GM21723 (cell line): ENCODE results near the gene MANBA.
"Not testable (repeated sequence)": the region's sequence is repeated elsewhere in the genome, so short reads cannot be mapped to it uniquely, and the experiment has no call there.

ENCODE experiments used
- ATAC-seq: cut with Tn5 transposase; IDR thresholded peaks from one replicate; pipeline ENCODE4 v1.9.1; 2021; ENCODE audit warnings: mild to moderate bottlenecking, moderate library complexity; ENCODE audit not compliant: unreplicated experiment

MANBA gene

GRCh38 chr4:102764901-102765300 is 4.1 kb upstream of the MANBA start:
- ATAC-seq = no peak

- no peak for ATAC-seq
These were observed 1.1 kb upstream of the MANBA start for GRCh38 chr4:102761906-102762305.

GRCh38 chr4:102761296-102761701 is 531 bp upstream of the MANBA start:
- no peak for ATAC-seq

- peak; percentile 57 for ATAC-seq
These were observed 730 bp downstream of the MANBA start for GRCh38 chr4:102759831-102760644.

- no peak for ATAC-seq
These were observed 2.3 kb downstream of the MANBA start for GRCh38 chr4:102758241-102759160.

- no peak for ATAC-seq
These were observed 3.1 kb downstream of the MANBA start for GRCh38 chr4:102757681-102758080.

- ATAC-seq = no peak
These were observed 6.7 kb downstream of the MANBA start for GRCh38 chr4:102754044-102754443.

GRCh38 chr4:102751941-102752340 is 8.8 kb downstream of the MANBA start:
- no peak for ATAC-seq

GRCh38 chr4:102743352-102743751 is 17.4 kb downstream of the MANBA start:
- peak; percentile 97 for ATAC-seq

GRCh38 chr4:102738802-102739201 is 22.0 kb downstream of the MANBA start:
- ATAC-seq = not testable (repeated sequence)

GRCh38 chr4:102736636-102737549 is 23.9 kb downstream of the MANBA start:
- no peak for ATAC-seq

GRCh38 chr4:102735582-102735981 is 25.2 kb downstream of the MANBA start:
- ATAC-seq = no peak

GRCh38 chr4:102734591-102735385 is 26.0 kb downstream of the MANBA start:
- peak; percentile 99 for ATAC-seq

- no peak for ATAC-seq
These were observed 26.7 kb downstream of the MANBA start for GRCh38 chr4:102734116-102734515.

GRCh38 chr4:102733084-102733483 is 27.7 kb downstream of the MANBA start:
- ATAC-seq = no peak

- no peak for ATAC-seq
These were observed 28.1 kb downstream of the MANBA start for GRCh38 chr4:102732678-102733077.

- ATAC-seq = no peak
These were observed 29.7 kb downstream of the MANBA start for GRCh38 chr4:102730968-102731533.

GRCh38 chr4:102729486-102729885 is 31.3 kb downstream of the MANBA start:
- ATAC-seq = not testable (repeated sequence)

- ATAC-seq = not testable (repeated sequence)
These were observed 33.8 kb downstream of the MANBA start for GRCh38 chr4:102726919-102727318.

GRCh38 chr4:102726068-102726467 is 34.7 kb downstream of the MANBA start:
- ATAC-seq = no peak
